Right atrium auricular region (tissue), 2 donors: Measurements from ENCODE around the gene LAMC2. TPM values are rescaled to one million over a fixed set of nuclear protein-coding genes. Genes with fewer than 3 reads are reported as not detected.

Experiments
- DNase-seq: peaks from one replicate; pipeline ENCODE4 v3.0.0-alpha.2; 2019; ENCODE audit warnings: low spot score
- H3K27ac ChIP-seq, 2 donors: fragments of 200-600 bp; sonication (generic); 1 replicate in 1 of 2; 2 replicates in 1 of 2; pipeline ENCODE4 v1.5.1; 2016 to 2019
- H3K27me3 ChIP-seq, 2 donors: fragments of 200-600 bp; sonication (generic); one replicate each; pipeline versions ENCODE4 v1.5.1 to v1.6.0; 2017 to 2019
- H3K36me3 ChIP-seq: fragments of 200-600 bp; sonication (generic); one replicate; pipeline ENCODE4 v1.5.1; 2016
- H3K4me1 ChIP-seq, 2 donors: fragments of 200-600 bp; sonication (generic); one replicate each; pipeline versions ENCODE4 v1.5.1 to v1.6.0; 2017 to 2019
- H3K4me3 ChIP-seq, 2 donors: fragments of 200-600 bp; sonication (generic); 1 replicate in 1 of 2; 2 replicates in 1 of 2; pipeline ENCODE4 v1.5.1; 2017 to 2019; ENCODE audit warnings: mild to moderate bottlenecking in 1 of 2, moderate library complexity in 1 of 2
- H3K9me3 ChIP-seq, 2 donors: fragments of 200-600 bp; sonication (generic); one replicate each; pipeline ENCODE4 v1.5.1; 2019
- CTCF ChIP-seq, 2 donors: fragments of 200-600 bp; sonication (generic); IDR thresholded peaks; one replicate each; pipeline ENCODE4 v1.5.1; 2019; ENCODE audit warnings: antibody characterized with exemption in 2 of 2
- total RNA-seq, 2 donors: library from RNA; depleted of rRNA; stranded (reverse); fragments of >200 nt; gene quantifications; one replicate each; pipeline ENCODE4 v1.1.0, GENCODE V29; 2016

LAMC2 gene
- total RNA-seq, 2 donors from 2014 or later = 2.6 to 4.9 TPM

GRCh38 chr1:183234660-183235476 lies 48.8 kb downstream of the LAMC2 start:
- no peaks in the 10 kb centered on the region for H3K36me3 ChIP-seq
- no peaks in the 10 kb centered on the region for H3K27me3 ChIP-seq
- peak; percentile 91 for DNase-seq
- no peaks in the 10 kb centered on the region for H3K9me3 ChIP-seq
- H3K4me1 ChIP-seq = peaks cover 0 to 9% of the 10 kb centered on the region in 2 donors
- peak overlapping the region; percentile 73 to 79 for H3K27ac ChIP-seq
- H3K4me3 ChIP-seq = peak overlapping the region; percentile 22 to 37
- TF ChIP-seq CTCF (IDR thresholded peaks at IDR 0.05) = peak; percentile 54 to 81

- Histone ChIP-seq H3K4me1 (peaks cover 0 to 9% of the 10 kb centered on the region in 2 donors), H3K27me3 (no peaks in the 10 kb centered on the region), H3K9me3 (no peaks in the 10 kb centered on the region), H3K27ac (peak overlapping the region; percentile 73 to 79), H3K4me3 (no peak overlapping the region), H3K36me3 (no peaks in the 10 kb centered on the region)
- TF ChIP-seq CTCF (IDR thresholded peaks at IDR 0.05) = no peak
- DNase-seq = no peak
These were observed 49.4 kb downstream of the LAMC2 start for GRCh38 chr1:183235503-183235902.

GRCh38 chr1:183236158-183236725 lies 50.2 kb downstream of the LAMC2 start:
- peaks cover 0 to 11% of the 10 kb centered on the region in 2 donors for H3K4me1 ChIP-seq
- H3K9me3 ChIP-seq = no peaks in the 10 kb centered on the region
- H3K4me3 ChIP-seq = no peak overlapping the region
- no peak for TF ChIP-seq CTCF (IDR thresholded peaks at IDR 0.05)
- peak overlapping the region in 1 of 2 donors; percentile 19 for H3K27ac ChIP-seq
- peak; percentile 38 for DNase-seq
- no peaks in the 10 kb centered on the region for H3K36me3 ChIP-seq
- H3K27me3 ChIP-seq = no peaks in the 10 kb centered on the region

DNA sequence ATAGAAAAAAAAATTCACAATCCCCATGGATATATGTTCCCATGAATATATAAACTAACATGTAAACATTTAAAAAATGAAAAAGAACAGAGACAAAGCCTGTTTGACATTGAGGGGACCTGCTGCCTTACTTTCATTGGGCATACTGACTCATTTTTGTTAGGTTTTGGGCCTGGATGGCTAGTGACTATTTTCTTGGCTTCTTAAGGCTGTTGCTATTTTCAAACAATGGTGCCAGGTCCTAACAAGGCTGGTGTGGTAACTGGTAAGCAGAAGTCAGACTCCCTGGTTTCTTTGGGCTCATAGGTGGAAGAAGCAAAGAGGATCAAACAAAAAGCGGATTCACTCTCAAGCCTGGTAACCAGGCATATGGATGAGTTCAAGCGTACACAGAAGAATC lies 51.0 kb downstream of the LAMC2 start:
- Histone ChIP-seq H3K4me1 (peaks cover 0 to 13% of the 10 kb centered on the region in 2 donors), H3K27me3 (no peaks in the 10 kb centered on the region), H3K36me3 (no peaks in the 10 kb centered on the region), H3K27ac (no peak overlapping the region), H3K4me3 (no peak overlapping the region), H3K9me3 (no peaks in the 10 kb centered on the region)
- TF ChIP-seq CTCF (IDR thresholded peaks at IDR 0.05) = no peak
- DNase-seq = no peak

- peak; percentile 40 for DNase-seq
- TF ChIP-seq CTCF (IDR thresholded peaks at IDR 0.05) = no peak
These were observed 52.0 kb downstream of the LAMC2 start for GRCh38 chr1:183238071-183238470.

More at GRCh38 chr1:183238071-183238470, 52.0 kb downstream of the LAMC2 start:
- H3K4me1 ChIP-seq = peaks cover 0 to 17% of the 10 kb centered on the region in 2 donors
- H3K27me3 ChIP-seq = no peaks in the 10 kb centered on the region
- peak overlapping the region in 1 of 2 donors; percentile 80 for H3K27ac ChIP-seq
- H3K9me3 ChIP-seq = no peaks in the 10 kb centered on the region
- H3K36me3 ChIP-seq = no peaks in the 10 kb centered on the region
- no peak overlapping the region for H3K4me3 ChIP-seq
